Renal pelvis (tissue), 4 donors: ENCODE measurements around the gene NR2F2. TPM values are rescaled to one million over a fixed set of nuclear protein-coding genes. Genes with fewer than 3 reads are reported as not detected.
A peak's percentile ranks its signal among the peaks of the same experiment; 100 is the strongest.

Experiments used
- DNase-seq: peaks from one replicate; pipeline ENCODE4 v3.0.0-alpha.2; 2013
- polyA plus RNA-seq, 3 donors: library from polyadenylated mRNA; unstranded; fragments of 120-200 nt; gene quantifications; one replicate each; pipeline ENCODE4 v1.2.1, GENCODE V29; 2013; ENCODE audit not compliant: insufficient read length in 3 of 3

NR2F2 gene
- polyA plus RNA-seq, 3 donors: 261 to 334 (median 317) TPM

DNA sequence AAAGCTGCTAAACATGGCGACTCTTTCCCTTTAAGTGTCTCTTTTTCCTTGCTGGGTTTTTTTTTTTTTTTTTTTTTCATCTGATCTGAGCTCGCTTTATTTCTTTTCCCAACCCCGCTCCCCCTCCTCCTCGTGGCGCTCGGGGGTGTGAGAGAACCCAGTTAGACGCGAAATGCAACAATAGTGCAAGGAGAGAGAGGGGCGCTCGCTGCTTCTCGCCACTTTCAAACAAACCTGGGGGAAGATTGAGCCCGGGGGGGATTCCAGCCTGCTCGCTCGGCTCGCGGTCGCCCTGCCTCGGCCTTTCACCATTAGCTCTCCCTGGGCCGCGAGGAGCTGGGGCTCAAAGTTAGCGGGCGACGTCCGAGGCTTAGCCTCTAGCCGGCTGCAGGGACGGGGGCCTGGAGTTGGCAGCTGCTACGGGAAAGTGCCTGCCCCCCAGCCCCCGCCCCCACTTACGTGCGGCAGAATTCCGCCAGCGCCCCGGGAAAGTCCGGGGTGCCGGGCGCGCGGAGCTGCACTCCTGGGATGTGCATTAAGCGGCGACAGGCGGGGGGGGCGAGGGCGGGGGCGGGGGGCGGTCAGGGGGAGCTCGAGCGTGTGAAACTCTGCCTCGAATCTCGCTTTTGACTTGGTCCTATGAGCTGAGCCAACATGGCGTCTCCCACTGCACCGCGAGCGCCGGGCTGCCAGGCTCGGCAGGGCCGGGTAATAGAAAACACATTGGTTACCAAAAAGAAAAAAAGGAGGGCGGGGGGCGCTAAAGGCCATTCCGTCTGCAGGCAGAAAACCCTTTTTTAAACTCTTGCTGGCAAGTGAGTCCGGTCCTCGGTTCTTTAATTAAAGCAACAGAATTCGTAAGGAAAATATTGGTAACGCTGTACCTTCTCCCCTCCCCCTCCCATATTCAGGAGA, 10.4 kb downstream of the NR2F2 start:
- no peak for DNase-seq

DNA sequence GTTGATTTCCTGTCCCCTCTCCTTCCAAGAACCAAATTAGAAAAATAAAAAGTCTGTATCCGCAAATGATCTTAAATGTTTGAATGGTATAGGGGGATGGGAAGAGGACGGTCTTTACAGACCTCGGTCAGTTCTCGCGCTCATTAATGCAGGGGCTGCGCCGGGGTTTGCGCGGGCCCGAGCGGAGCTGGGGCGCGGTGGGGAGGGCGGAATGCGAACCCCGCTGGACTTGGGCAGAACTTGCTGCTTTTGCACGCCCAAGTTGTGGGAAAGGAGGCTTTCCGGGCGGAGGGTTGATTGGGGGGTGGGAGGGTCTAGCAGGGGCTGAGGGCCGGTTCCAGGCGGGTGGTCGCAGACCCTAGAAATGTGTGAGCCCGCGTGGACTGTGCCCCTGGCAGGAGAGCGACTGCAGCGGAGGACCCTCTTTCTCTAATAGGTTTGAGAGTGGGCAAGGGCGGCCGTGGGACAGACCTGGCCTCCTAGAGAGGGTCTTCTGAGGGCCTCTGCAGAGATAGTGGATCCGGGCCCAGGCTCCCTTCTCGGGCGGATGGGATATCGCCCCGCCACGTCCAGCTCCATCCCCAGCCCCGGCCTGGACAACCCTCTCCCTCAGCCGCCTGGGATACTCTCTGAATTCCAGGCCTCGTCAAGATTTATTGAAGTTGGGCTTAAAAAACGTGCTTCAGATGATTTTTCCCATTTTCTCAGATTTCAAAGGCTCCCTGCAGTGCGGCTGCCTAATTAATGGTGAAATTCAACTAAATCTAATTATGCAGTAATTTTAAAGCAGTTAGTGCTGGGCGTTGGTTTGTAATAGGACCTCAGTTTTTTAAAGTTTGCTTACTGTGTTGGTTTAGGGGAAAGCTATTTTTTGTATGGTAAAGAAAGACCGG, 11.3 kb downstream of the NR2F2 start:
- DNase-seq: no peak

DNA sequence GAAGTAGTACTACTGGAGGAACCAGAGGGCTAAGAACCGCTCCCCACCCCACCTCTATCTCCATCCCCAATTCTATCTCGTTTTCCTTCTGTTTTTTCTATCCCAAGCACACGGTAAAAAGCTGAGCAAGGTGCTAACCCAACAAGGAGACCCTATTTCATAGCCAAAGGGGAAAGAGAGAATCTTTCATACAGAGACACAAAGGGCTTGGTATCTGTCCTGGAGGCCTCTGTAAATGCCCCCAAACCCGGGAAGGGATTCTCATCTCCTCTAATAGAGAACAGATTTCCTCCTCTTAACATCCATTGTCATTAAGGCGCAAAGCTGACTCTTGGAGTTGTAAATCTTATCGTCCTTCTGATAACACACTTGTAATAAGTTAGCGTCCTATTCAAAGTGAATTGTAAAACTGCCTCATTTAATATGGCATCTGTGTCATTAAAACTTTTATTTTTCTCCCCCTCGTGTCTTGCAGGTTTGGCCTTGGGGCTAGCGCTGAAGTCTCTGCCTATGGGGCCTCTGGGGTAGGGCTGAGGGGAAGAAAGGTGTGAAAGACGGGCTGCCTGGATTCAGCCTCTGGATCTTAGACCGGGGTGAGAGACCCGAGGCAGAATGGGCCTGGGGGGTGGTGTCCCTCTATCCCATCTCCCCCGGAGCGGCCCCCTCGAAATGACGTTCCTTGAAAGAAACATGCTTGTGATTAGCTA, 12.1 kb downstream of the NR2F2 start:
- no peak for DNase-seq

DNA sequence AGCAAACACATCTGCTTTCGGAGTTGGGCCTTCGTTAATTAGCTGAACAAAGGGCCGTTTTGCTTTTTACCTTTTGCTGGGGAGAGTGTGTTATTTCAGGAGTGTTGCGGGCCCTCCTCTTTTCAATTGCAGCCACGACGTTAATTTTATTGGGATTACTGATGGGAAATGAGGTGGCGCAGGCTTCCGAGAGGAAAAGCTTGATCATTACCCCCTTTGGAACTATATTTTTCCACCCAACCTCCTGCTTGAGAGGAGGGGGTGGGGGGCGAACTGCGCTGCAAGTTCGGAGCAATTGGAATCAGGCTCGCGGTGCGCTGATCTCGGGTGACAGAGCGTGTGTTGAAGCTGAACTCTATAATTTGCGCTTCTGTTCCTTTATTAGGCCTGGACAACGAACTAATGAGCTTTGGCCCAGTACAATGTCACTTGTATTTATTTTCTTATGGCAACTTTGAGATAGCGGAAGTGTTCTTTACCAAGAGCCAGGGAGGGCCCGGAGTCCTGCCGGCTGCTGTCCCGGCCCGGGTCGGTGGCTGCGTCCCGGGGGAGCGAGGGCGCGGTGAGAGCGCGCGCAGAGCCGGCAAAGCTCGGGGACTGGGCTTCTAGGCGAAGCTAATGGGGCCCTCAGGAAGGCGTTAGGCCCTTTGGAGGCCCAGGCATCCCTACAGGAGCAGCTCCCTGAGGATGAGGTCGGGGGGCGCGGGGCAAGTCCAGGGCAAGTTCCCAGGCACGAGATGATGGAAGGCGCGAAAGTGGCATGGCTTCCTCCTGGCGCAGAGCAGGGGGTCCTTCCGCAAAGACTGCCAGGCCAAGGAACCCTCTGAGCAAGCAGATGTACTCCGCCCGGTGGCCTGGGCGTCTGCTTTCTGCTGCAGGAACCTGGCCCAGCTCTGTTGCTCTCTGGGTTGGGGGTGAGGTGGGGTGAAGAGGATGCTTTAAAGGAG, 12.9 kb downstream of the NR2F2 start:
- no peak for DNase-seq

DNA sequence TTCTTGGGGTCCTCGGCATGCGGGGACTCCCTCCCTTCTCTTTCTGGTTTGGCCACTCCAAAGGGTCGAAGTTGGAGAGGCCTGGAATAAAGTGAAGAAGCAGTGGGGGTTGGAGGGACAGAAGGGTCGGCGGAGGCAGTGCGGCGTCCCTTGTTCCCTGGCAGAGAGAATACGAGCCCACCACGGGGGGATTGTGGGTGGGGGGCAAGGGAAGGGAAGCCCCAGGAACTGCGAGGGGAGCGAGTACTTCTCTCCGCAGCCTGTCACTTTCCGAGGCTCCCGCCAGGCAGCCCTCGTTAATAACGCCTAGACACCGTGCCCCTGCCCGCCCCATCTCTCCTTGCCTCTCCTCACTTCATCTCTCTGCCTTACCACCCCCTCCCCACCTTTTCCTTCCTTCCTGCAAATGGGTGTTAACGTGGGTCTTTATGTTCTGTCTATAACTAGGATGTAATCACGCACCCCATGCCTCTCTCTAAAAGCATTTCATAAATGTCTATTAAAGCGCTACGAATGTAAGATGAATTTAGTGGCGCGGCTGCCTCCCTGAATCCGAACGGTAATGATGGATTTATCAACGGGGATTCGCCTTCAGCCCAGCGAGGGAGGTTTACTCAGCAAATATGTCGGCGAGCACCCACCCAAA, 13.7 kb downstream of the NR2F2 start:
- no peak for DNase-seq

DNA sequence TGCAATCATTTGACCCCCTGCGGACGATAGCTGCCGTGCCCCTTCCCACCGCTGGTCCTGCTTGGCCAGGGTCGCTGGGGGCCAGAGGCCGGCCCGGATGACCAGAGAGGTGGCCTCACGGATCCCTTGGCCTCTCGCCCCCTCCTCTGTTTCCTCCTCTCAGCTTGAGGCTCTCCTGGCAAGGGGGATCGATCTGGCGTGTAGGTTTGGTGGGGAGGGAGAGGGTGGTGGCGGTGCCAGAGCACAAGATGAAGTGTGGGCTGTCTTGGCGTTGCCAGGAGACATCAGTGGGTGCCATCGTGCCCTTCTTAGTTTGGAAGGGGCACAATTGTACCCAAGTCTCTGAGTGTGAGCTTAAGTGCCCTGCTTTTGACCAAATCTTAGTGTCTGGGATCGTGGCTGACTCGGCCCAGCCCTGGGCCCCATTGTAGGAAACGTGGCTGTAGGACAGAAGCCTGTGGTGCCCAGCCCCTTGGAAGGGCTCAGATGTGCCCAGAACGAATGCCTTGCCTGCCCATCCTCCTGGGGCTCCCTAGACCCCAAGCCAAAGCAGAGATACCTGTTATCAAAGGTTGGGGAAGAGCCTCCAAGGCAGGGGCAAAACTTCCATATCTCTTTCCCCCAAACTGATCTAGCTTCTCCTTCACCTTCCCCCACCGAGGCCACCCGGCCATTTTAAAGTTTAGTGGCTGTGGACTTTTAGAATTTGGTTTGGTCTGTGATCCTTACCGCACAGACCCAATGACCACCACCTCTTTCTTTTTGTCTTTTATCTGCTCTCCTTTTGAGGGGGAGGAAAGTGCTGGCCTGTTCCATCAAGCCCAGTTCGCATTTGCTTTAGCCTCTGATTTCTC, 14.4 kb downstream of the NR2F2 start:
- no peak for DNase-seq

DNA sequence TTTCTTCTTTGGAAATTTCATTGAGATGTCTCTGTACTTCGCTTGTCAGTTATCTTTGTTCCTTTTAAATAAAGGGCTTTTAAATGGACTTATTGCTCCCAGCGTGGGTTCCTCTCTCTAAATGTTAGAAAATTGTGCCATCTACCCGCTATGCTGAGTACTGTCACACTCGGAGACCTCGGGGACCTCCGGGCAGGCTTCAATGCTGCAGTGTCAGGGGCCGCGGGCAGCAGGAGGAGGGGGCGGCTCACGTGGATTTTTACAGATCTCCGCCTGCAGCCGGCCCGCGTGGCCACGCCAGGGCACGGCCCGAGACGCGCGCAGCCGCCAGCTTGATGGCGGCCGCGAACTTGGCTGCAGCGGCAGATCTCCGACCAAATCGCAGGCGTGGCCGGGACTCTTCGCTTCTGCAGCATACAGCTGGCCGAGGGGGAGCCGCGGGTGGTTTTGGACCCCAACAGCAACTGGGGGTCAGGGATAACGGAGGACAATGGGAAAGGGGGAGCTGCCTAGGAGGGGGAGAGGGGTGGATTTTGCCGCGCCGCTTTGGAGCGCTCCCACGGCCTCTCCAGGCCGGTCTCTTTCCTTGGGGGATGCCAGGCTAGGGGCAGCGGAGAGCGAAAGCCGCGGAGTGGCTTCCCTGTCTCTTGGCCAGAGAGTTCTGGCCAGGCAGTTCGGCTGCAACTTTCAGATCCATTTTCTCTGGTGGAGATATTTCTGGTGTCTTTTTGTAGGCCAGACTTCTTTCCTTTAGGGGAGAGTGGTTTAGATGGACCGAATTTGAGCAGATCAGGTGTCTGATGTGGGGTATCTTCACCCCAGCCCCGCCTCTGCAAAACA, 15.3 kb downstream of the NR2F2 start:
- DNase-seq: no peak

DNA sequence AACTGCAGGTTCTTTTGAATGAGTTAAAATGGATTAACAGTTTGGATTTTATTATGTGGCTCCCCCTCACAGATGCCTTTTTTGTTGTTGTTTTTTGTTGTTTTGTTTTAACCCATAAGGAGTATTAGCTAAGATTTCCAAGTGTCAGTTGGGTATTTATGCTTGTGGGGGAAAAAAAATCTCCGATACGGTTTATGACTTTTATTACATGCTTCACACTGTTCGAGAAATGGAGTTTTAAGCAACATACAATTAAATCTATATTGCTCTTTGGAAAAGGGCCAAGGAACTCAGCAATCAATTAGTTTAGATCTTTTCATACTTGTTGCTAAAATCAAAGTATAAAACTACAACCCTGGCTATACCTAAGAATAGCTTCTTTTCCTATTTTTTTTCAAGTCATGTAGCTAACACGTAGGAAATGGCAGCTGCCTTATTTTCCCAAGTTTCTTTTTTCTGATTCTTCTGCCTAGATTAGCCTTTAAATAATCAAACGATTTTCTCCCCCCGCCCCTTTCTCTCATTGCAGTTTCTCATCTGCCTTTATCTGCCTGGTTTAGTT, 16.0 kb downstream of the NR2F2 start:
- DNase-seq: no peak

DNA sequence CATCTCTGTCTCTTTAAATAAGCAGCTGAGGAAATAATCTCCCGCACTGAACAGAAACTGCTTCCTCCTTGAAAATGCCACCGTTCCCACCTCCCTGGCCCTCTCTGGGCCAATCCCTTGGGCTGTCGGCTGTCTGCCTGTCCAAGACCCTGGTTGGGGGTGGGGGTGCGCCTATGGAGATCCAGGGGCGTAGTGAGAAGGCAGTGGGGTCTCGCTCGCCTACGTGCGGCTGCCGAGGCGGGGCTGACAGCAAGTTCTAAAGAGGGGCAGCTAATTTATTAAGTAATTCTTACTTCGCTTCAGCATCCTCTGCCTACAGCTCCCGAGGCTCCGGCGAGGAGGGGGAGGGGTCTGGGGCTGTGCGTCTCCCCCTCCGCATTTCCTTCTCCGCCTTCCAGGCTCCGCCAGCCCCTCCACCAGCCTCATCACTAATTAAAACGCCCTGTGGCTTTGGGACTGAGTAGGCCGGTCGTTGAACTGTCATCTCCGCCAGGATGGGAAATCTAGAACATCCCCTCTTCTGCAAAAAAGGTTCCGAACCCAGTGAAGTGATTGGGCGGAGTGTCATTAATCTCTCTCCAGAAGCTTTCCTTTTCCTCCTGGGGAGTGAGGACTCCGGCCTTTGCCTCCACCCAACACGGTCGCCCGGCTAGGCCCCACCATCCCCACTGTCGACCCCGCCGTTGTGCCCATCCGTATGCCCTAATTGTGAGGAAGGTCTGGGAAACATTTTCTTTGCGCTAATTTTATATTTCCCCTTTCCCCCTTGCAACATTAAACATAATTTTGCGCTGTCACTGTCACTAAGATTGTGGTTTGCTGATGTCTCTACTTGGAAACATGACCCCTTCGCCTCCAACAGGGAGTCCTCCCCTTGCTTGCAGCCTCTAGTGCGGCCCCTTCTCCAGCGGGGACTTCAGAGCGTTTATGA, 16.9 kb downstream of the NR2F2 start:
- DNase-seq: no peak

DNA sequence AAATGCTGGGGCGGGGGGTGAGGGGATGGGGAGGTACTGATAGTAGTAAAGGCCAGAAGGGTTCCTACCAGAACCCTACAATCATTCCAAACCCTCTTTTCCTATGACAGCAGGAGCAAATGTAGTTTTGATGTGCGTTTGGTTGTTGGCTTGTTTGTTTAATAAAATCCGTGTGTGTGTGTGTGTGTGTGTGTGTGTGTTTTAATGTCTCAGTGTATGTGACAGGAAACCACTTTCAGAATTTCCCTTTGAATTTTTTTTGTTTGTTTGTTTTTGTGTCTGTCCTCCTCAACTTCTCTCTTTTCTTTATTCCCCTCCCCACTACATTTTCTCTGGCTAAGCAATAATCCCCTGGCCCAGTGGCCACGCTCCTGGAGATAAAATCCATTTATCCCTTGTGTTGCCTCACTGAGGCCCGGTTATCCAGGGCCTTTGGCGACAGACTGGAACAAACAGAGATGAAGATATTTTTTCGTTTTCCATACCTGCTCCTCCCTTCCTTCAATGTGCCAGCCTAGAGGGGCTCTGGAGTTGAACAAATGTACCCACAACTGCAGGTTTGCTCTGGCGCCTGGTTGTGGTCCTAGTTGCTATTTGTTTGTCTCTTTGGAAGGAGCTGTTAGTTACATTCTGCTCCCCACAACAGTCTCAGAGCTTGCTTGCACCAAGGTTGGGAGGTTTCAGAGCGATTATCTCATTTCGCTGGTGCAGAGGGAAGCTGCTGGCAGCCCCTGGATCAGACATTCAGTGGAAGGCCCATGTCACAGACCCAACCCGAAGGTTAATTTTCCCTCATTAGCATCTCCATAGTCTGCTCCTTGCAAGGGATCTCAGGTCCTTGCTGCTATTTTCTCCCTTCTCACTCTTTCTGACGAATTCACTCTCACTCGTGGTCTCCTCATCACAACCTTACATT, 17.9 kb downstream of the NR2F2 start:
- DNase-seq: no peak

DNA sequence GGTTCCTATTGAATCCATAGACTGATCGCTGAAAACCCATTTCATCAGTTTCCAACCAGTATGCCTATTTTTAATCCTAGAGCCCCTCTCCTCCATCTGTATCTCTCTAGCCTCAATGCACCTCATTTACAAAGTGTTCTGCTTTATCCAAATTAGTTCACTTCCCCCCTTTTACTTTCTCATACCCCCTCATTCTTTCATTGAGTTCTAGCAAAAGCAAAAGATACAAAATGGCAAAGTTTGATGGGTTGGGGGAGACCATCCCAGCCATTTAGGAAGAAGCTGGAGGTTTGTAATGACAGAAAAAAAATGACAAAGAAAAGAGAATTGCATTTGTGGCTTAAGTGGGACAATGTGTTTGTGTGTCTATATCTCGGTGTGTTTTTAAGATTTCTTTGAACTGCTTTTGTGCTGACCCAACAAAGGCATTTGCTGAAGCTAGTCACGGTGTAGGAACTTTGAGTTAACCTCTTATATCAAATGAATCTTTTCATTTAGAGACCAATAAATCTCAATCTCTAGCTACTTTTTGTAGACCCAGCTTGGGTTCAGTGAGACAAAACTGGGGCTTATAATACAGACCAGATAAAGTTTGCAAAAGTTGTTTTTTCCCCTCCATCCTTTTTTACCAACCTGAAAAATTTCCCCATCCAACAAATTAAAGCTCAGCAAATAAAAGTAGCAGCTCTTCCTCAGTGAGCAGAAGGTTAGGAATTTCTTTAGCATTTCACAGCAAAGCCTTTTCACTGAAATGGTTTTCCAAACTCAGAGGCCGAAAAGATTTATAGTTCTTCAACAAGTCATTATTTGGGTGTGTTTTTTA, 18.7 kb downstream of the NR2F2 start:
- DNase-seq: no peak

DNA sequence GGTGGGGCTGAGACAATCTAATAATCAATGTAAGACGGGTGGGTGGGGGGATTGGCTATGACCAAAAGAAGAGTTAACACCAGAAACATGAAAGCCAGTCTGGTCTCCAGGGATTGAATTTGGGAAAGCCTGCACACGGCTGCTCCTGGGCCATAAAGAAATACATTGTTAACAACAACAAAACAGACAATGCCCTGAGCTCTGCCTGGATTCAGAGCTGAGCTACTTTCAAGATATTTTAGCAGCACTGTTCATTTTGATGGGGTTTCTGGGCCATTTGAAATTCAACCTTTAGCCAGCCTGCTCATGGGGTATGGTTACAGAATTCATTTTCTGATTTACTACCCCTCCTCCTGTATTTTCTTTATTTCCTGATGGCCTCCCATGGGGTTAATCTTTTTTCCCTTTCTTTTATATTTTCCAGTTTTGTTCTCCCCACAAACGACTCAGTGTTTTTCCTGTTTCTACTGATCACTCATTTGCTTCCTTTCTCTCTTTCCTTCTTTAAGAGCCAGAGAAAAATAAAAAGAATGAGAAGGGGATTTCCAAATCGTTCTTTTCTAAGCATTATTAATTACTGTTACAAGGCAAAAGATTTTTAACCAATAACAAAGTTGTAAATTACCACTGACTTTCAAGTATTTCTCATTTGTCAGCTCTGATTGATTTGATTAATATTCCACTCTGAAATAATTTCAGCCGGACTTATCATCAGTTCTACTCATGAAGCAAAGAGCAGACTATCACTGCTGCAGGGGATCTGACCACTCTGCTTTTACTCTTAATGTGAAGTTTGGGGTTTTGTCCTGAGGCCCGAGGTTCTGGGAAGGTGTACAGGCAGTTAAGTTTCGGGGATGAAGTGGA, 19.6 kb downstream of the NR2F2 start:
- no peak for DNase-seq

DNA sequence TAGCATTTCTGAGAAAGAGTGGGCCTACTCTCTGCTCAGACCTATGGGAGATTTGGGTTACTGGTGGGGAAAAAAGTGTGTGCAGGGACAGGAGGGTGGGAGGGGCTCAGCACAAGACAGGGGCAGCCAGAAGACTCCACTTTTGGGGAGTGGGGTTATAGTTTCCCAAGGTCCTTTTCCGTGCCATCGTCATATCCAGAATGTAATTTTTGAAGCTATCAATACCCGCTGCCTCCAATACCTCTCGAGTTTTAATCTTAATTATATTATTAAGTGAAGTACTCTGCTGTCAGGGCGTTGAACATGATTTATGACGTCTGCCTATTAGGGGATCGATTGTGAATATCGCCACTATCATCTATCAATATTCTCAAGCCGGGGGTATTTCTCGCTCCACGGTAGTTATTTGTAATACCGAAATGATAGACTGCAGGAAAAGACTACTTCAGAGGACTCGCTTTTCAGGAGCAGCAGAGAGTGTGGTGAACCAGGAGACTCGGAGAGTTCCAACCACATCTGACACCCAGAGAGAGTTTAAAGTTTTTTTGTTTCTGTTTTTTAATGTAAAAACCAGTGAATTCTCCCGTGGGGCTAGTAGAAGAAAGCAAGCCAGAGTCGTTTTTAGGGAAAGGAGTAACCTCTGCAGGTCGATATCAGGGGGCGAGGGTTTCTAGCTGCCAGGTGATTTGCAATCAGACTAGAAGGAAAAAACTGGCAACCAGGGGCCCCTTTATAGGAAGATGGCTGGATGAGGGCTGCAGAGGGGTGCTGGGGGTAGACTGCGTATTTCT, 20.6 kb downstream of the NR2F2 start:
- DNase-seq: peak; percentile 12
